Trophoblast cell (in vitro differentiated cells and primary cell): ENCODE data around the gene ZKSCAN2.
A peak's percentile ranks its signal among the peaks of the same experiment; 100 is the strongest.

ENCODE experiments used
- DNase-seq, 2 donors: peaks; one replicate each; pipeline ENCODE4 v3.0.0-alpha.2; 2016
- H2AFZ ChIP-seq: 2 replicates; pipeline ENCODE4 v1.6.1; 2013; ENCODE audit warnings: low read length, moderate library complexity, mild to moderate bottlenecking; ENCODE audit not compliant: insufficient read depth, poor library complexity
- H2AK5ac ChIP-seq: 2 replicates; pipeline ENCODE4 v1.6.1; 2013; ENCODE audit warnings: mild to moderate bottlenecking, low read length
- H2BK120ac ChIP-seq: 2 replicates; pipeline ENCODE4 v1.6.1; 2013; ENCODE audit warnings: low read length, mild to moderate bottlenecking, moderate library complexity; ENCODE audit not compliant: insufficient read depth, poor library complexity
- H2BK12ac ChIP-seq: 2 replicates; pipeline ENCODE4 v1.6.1; 2013; ENCODE audit warnings: mild to moderate bottlenecking, low read length, moderate library complexity
- H2BK5ac ChIP-seq: 2 replicates; pipeline ENCODE4 v1.6.1; 2013; ENCODE audit warnings: low read length, low read depth, moderate library complexity, mild to moderate bottlenecking; ENCODE audit not compliant: poor library complexity
- H3K14ac ChIP-seq: 2 replicates; pipeline ENCODE4 v1.6.1; 2013; ENCODE audit warnings: mild to moderate bottlenecking, low read length
- H3K18ac ChIP-seq: 2 replicates; pipeline ENCODE4 v1.6.1; 2013; ENCODE audit warnings: mild to moderate bottlenecking, low read length
- H3K23ac ChIP-seq: 2 replicates; pipeline ENCODE4 v1.6.1; 2013; ENCODE audit warnings: low read length
- H3K27ac ChIP-seq: 2 replicates; pipeline ENCODE4 v1.5.1; 2013; ENCODE audit warnings: low read depth, mild to moderate bottlenecking, inconsistent platforms, low read length, moderate library complexity
- H3K27me3 ChIP-seq: 2 replicates; pipeline ENCODE4 v1.6.1; 2013; ENCODE audit warnings: inconsistent platforms, mild to moderate bottlenecking, low read length, moderate library complexity; ENCODE audit not compliant: insufficient read depth
- H3K36me3 ChIP-seq, 2 experiments: 1 replicate in 1 of 2; 2 replicates in 1 of 2; pipeline ENCODE4 v1.6.1; 2013; ENCODE audit warnings: low read length in 2 of 2, mild to moderate bottlenecking in 2 of 2, moderate library complexity in 1 of 2; ENCODE audit not compliant: insufficient read depth in 2 of 2, control insufficient read depth in 1 of 2
- H3K4ac ChIP-seq: 2 replicates; pipeline ENCODE4 v1.6.1; 2013; ENCODE audit warnings: low read depth, mild to moderate bottlenecking, low read length, moderate library complexity
- H3K4me1 ChIP-seq, 2 experiments: 1 replicate in 1 of 2; 2 replicates in 1 of 2; pipeline ENCODE4 v1.6.1; 2013; ENCODE audit warnings: low read length in 2 of 2, mild to moderate bottlenecking in 2 of 2, moderate library complexity in 1 of 2; ENCODE audit not compliant: insufficient read depth in 2 of 2, control insufficient read depth in 1 of 2
- H3K4me2 ChIP-seq: 2 replicates; pipeline ENCODE4 v1.6.1; 2013; ENCODE audit warnings: inconsistent platforms, mild to moderate bottlenecking, low read length, moderate library complexity
- H3K4me3 ChIP-seq: 2 replicates; pipeline ENCODE4 v1.5.1; 2013; ENCODE audit warnings: mild to moderate bottlenecking, low read depth, low read length, inconsistent platforms
- H3K79me1 ChIP-seq: one replicate; pipeline ENCODE4 v1.6.1; 2013; ENCODE audit warnings: low read length
- H3K79me2 ChIP-seq: 2 replicates; pipeline ENCODE4 v1.6.1; 2013; ENCODE audit warnings: low read length, mild to moderate bottlenecking; ENCODE audit not compliant: control insufficient read depth, insufficient read depth, poor library complexity
- H3K9ac ChIP-seq: 2 replicates; pipeline ENCODE4 v1.6.1; 2013; ENCODE audit warnings: mild to moderate bottlenecking, low read length
- H3K9me3 ChIP-seq: 2 replicates; pipeline ENCODE4 v1.6.1; 2013; ENCODE audit warnings: low read depth, mild to moderate bottlenecking, control low read depth, inconsistent platforms, low read length; ENCODE audit not compliant: insufficient read depth
- H4K12ac ChIP-seq: 2 replicates; pipeline ENCODE4 v1.6.1; 2013; ENCODE audit warnings: low read depth, mild to moderate bottlenecking, low read length, moderate library complexity
- H4K8ac ChIP-seq: 2 replicates; pipeline ENCODE4 v1.6.1; 2013; ENCODE audit warnings: low read depth, mild to moderate bottlenecking, low read length, moderate library complexity
- H4K91ac ChIP-seq: one replicate; pipeline ENCODE4 v1.6.1; 2013; ENCODE audit warnings: low read depth, mild to moderate bottlenecking, low read length, moderate library complexity
- WGBS: extraction: QIAGEN DNeasy Blood & Tissue Kit; methylation state at CpG from one replicate; pipeline ENCODE4 v1.1.7; 2013; ENCODE audit warnings: missing lambda C conversion rate; ENCODE audit not compliant: insufficient read length, insufficient coverage; ENCODE audit errors: extremely low coverage; 5-methylcytosine and 5-hydroxymethylcytosine counted together

The ZKSCAN2 gene

DNA sequence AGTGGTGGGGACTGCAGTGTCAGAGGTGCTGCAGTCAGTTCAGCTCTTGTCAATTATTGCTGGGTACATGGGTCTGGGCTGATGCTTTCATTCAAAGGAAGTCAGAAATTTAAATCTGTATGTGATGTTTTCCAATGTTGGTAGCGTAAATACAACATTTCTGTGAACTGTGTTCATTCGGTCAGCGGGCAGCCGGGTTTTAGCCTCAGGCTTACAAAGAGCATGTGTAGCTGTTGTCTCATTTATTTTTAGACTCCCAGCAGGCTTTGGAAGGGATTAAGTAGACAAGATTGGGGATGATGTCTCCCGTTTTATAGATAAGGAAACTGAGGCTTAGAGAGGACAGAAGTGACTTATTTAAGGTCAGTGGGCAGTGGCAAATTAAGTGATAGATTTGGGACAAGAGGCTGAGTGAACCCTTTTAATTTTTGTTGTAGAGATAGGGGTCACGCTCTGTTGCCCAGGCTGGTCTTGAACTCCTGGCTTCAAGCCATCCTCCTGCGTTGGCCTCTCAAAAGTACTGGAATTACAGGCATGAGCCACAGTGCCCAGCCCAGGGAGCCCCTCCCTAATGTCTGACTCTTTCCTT lies 32.8 kb downstream of the ZKSCAN2 start:
- Histone ChIP-seq H3K4me1 (no peaks in the 10 kb centered on the region), H3K27me3 (no peaks in the 10 kb centered on the region), H2BK12ac (no peak overlapping the region), H3K79me2 (no peaks in the 10 kb centered on the region), H4K8ac (no peak overlapping the region), H4K91ac (peak overlapping the region; percentile 48), H3K18ac (no peak overlapping the region), H4K12ac (no peak overlapping the region), H3K14ac (no peak overlapping the region), H2BK5ac (no peak overlapping the region), H2AK5ac (no peak overlapping the region), H2AFZ (no peak overlapping the region), H2BK120ac (peak overlapping the region; percentile 15), H3K9ac (no peak overlapping the region), H3K4me2 (no peak overlapping the region), H3K23ac (no peak overlapping the region), H3K79me1 (peaks cover 4% of the 10 kb centered on the region), H3K27ac (no peak overlapping the region), H3K4me3 (no peak overlapping the region), H3K4ac (no peak overlapping the region), H3K36me3 (no peaks in the 10 kb centered on the region), H3K9me3 (peaks cover 4% of the 10 kb centered on the region)
- peak; percentile 94 to 96 for DNase-seq
- no CpG with 5 or more reads among the region's 7 CpGs for WGBS

DNA sequence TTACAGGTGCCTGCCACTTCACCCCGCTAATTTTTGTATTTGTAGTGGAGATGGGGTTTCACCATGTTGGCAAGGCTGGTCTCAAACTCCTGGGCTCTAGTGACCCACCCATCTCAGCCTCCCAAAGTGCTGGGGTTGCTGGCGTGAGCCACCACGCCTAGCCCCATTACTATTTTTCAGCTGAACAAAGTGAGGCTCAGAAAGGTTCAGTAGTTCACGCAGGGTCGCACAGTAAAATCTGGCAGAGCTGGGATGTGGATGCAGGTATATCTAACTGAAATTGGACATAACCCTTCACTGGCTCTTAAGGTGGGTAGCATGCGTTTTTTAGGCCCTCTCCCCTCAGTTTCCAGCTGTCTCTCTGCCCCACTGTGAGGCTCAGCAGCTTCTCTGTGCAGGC lies 33.7 kb downstream of the ZKSCAN2 start:
- H4K8ac ChIP-seq = no peak overlapping the region

DNA sequence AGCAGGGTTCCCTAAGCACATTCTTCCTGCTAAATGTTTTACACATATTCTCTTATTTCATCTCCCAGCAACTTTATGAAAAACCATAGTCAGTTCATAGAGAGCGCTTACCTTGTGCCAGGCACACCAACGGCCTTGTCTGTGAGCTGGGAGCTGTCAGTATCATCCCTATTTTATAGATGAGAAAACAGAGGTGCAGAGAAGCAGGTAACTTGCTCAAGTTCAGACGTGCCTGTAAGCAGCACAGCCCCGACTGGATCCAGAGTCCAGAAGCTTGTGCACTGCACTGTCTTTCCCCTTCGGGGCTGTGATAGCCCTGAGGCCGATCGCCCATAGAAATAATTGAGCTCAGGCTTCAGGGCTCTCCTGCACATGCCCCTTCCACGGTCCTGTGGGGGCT lies 34.7 kb downstream of the ZKSCAN2 start:
- Histone ChIP-seq H2BK12ac (no peak overlapping the region), H3K79me2 (no peaks in the 10 kb centered on the region), H4K12ac (no peak overlapping the region), H3K18ac (no peak overlapping the region), H3K9me3 (peaks cover 4% of the 10 kb centered on the region), H3K4ac (no peak overlapping the region), H4K91ac (no peak overlapping the region), H3K4me3 (no peak overlapping the region), H3K23ac (no peak overlapping the region), H3K36me3 (no peaks in the 10 kb centered on the region), H3K14ac (no peak overlapping the region), H3K4me2 (no peak overlapping the region), H2AFZ (no peak overlapping the region), H3K4me1 (no peaks in the 10 kb centered on the region), H3K27ac (no peak overlapping the region), H2AK5ac (no peak overlapping the region), H4K8ac (no peak overlapping the region), H2BK5ac (no peak overlapping the region), H3K9ac (no peak overlapping the region), H2BK120ac (no peak overlapping the region), H3K27me3 (no peaks in the 10 kb centered on the region), H3K79me1 (peaks cover 4% of the 10 kb centered on the region)
- no CpG with 5 or more reads among the region's 8 CpGs for whole genome bisulfite sequencing
- no peak for DNase-seq

More for the DNA sequence above, 33.7 kb downstream of the ZKSCAN2 start:
- Histone ChIP-seq H3K4me2 (no peak overlapping the region), H2AK5ac (no peak overlapping the region), H4K91ac (no peak overlapping the region), H3K36me3 (no peaks in the 10 kb centered on the region), H4K12ac (no peak overlapping the region), H3K18ac (no peak overlapping the region), H2AFZ (no peak overlapping the region), H3K79me2 (no peaks in the 10 kb centered on the region), H3K27ac (no peak overlapping the region), H3K9ac (no peak overlapping the region), H3K4ac (no peak overlapping the region), H2BK5ac (no peak overlapping the region), H2BK120ac (no peak overlapping the region), H3K79me1 (peaks cover 4% of the 10 kb centered on the region), H3K9me3 (peaks cover 4% of the 10 kb centered on the region), H3K4me1 (no peaks in the 10 kb centered on the region), H2BK12ac (no peak overlapping the region), H3K27me3 (no peaks in the 10 kb centered on the region), H3K14ac (no peak overlapping the region), H3K4me3 (no peak overlapping the region), H3K23ac (no peak overlapping the region)
- DNase-seq = no peak
- no CpG with 5 or more reads among the region's 6 CpGs for WGBS

DNA sequence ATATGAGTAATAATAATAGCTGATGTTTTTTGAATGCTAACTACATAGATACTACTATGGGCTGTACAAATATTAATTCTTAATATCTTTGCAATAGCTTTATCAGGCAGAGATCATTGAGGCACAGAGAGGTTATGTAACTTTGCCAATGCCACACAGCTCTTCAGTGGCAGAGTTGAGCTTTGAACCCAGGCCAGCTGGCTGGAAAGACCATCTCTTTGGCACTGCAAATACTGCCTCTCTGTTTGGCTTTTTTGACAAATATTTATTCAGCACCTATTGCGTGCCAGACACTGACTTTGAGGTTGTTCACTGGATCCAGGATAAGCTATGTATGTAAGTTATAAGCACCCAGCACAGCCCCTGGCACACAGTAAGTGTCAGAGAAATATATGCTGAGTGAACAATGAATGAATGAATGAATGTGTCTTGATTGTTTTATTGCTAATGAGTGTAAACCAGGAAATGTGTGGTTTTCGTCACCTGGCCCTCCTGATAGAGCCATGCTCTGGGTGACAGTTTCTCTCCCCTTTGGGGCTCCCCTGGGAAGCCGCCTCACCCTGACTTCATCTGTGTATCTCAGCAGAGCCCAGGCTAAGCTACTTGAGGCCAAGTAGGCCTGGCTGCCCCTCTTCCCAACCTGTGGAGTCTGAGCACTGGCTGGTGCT lies 38.4 kb downstream of the ZKSCAN2 start:
- no peaks in the 10 kb centered on the region for H3K9me3 ChIP-seq
- no peaks in the 10 kb centered on the region for H3K79me2 ChIP-seq
- H2BK12ac ChIP-seq = no peak overlapping the region
- no peak overlapping the region for H4K12ac ChIP-seq
- H3K4me2 ChIP-seq = no peak overlapping the region
- H4K91ac ChIP-seq = no peak overlapping the region
- H3K18ac ChIP-seq = no peak overlapping the region
- no peak overlapping the region for H2BK120ac ChIP-seq
- no peak overlapping the region for H3K4ac ChIP-seq
- H3K4me3 ChIP-seq = no peak overlapping the region
- no peak overlapping the region for H2AK5ac ChIP-seq
- WGBS = no CpG with 5 or more reads among the region's 3 CpGs
- H3K14ac ChIP-seq = no peak overlapping the region
- H2BK5ac ChIP-seq = no peak overlapping the region
- H4K8ac ChIP-seq = no peak overlapping the region
- H3K27me3 ChIP-seq = no peaks in the 10 kb centered on the region
- H3K36me3 ChIP-seq = no peaks in the 10 kb centered on the region
- no peak overlapping the region for H3K9ac ChIP-seq
- no peak overlapping the region for H3K27ac ChIP-seq
- DNase-seq = no peak
- no peak overlapping the region for H2AFZ ChIP-seq
- no peak overlapping the region for H3K23ac ChIP-seq
- H3K79me1 ChIP-seq = peaks cover under 1% of the 10 kb centered on the region
- no peaks in the 10 kb centered on the region for H3K4me1 ChIP-seq
